HEK293 (cell line): ENCODE results near the gene FAM120C.

Experiments
- CTCF ChIA-PET: fragments of 350-600 bp; formaldehyde crosslinking; extraction: SDS; loops from one replicate; lab custom pipeline; 2021; ENCODE audit warnings: antibody characterized with exemption; lab: Yijun Ruan, JAX
- POLR2A ChIA-PET: fragments of 300-600 bp; formaldehyde crosslinking; extraction: SDS; loops from one replicate; lab custom pipeline; 2020; ENCODE audit warnings: antibody characterized with exemption, inconsistent platforms; lab: Yijun Ruan, JAX
- H3K27ac ChIP-seq: fragments of 200-500 bp; sonication (Bioruptor generic); 2 replicates; pipeline ENCODE4 v1.5.1; 2014; ENCODE audit warnings: low read depth, low read length, control low read depth, inconsistent platforms; ENCODE audit errors: extremely low read depth
- H3K36me3 ChIP-seq, 2 experiments: fragments of 200-500 bp in 1 of 2; sonication (Bioruptor generic) in 1 of 2; 1 replicate in 1 of 2; 2 replicates in 1 of 2; pipeline ENCODE4 v1.5.1; 2014 to 2017; ENCODE audit warnings: inconsistent platforms in 2 of 2, low read length in 2 of 2; ENCODE audit not compliant: control insufficient read depth in 2 of 2, insufficient read depth in 1 of 2
- H3K4me1 ChIP-seq: fragments of 200-500 bp; sonication (Bioruptor generic); 2 replicates; pipeline ENCODE4 v1.5.1; 2014; ENCODE audit warnings: mild to moderate bottlenecking, low read length, inconsistent platforms; ENCODE audit not compliant: control insufficient read depth, insufficient read depth
- H3K4me3 ChIP-seq: 2 replicates; pipeline ENCODE4 v1.5.1; 2011; ENCODE audit warnings: low read depth, mild to moderate bottlenecking, control low read depth, low read length, moderate library complexity
- H3K9me3 ChIP-seq: fragments of 200-500 bp; sonication (Bioruptor generic); 2 replicates; pipeline ENCODE4 v1.5.1; 2014; ENCODE audit warnings: low read depth, low read length, inconsistent platforms; ENCODE audit not compliant: control insufficient read depth, insufficient read depth
- BCL11B ChIP-seq: fragments of 450-650 bp; formaldehyde crosslinking; IDR thresholded peaks from 2 replicates; pipeline ENCODE4 v1.5.1; 2016; ENCODE audit warnings: low read depth, missing biosample characterization, missing genetic modification characterization
- PRDM1 ChIP-seq: fragments of 450-650 bp; formaldehyde crosslinking; IDR thresholded peaks from 2 replicates; pipeline ENCODE4; 2016; ENCODE audit warnings: missing biosample characterization, missing genetic modification characterization
- SP2 ChIP-seq: fragments of 450-650 bp; formaldehyde crosslinking; IDR thresholded peaks from 2 replicates; pipeline ENCODE4 v1.5.1; 2016; ENCODE audit warnings: missing biosample characterization, missing genetic modification characterization
- ZBTB7A ChIP-seq: fragments of 450-650 bp; formaldehyde crosslinking; IDR thresholded peaks from 2 replicates; pipeline ENCODE4 v1.5.1; 2016; ENCODE audit warnings: low read depth, missing biosample characterization, missing genetic modification characterization
- ZNF10 ChIP-seq: fragments of 450-650 bp; formaldehyde crosslinking; IDR thresholded peaks from 2 replicates; pipeline ENCODE4 v1.5.1; 2017; ENCODE audit warnings: missing biosample characterization, missing genetic modification characterization
- ZNF184 ChIP-seq: fragments of 450-650 bp; IDR thresholded peaks from 2 replicates; pipeline ENCODE4 v1.5.1; 2018; ENCODE audit warnings: missing biosample characterization, mild to moderate bottlenecking, missing genetic modification characterization
- ZNF24 ChIP-seq: fragments of 450-650 bp; formaldehyde crosslinking; IDR thresholded peaks from 2 replicates; pipeline ENCODE4 v1.5.1; 2016; ENCODE audit warnings: missing biosample characterization, missing genetic modification characterization
- ZNF324 ChIP-seq: fragments of 450-650 bp; formaldehyde crosslinking; IDR thresholded peaks from 2 replicates; pipeline ENCODE4 v1.5.1; 2016; ENCODE audit warnings: missing biosample characterization, missing genetic modification characterization
- ZNF404 ChIP-seq: fragments of 450-650 bp; formaldehyde crosslinking; IDR thresholded peaks from 2 replicates; pipeline ENCODE4 v1.5.1; 2017; ENCODE audit warnings: missing biosample characterization, missing genetic modification characterization
- ZNF600 ChIP-seq: fragments of 450-650 bp; formaldehyde crosslinking; IDR thresholded peaks from 2 replicates; pipeline ENCODE4 v1.5.1; 2016; ENCODE audit warnings: missing biosample characterization, missing genetic modification characterization
- ZNF624 ChIP-seq: fragments of 450-650 bp; formaldehyde crosslinking; IDR thresholded peaks from 2 replicates; pipeline ENCODE4 v1.5.1; 2017; ENCODE audit warnings: missing biosample characterization, missing genetic modification characterization
- TF ChIP-seq, protein P1 (sequence below): fragments of 450-650 bp; formaldehyde crosslinking; IDR thresholded peaks from 2 replicates; pipeline ENCODE4 v1.5.1; 2016; ENCODE audit warnings: missing biosample characterization, missing genetic modification characterization
- TF ChIP-seq, protein P2 (sequence below): fragments of 450-650 bp; formaldehyde crosslinking; IDR thresholded peaks from 2 replicates; pipeline ENCODE4 v1.5.1; 2016; ENCODE audit warnings: missing biosample characterization, missing genetic modification characterization

The FAM120C gene

DNA sequence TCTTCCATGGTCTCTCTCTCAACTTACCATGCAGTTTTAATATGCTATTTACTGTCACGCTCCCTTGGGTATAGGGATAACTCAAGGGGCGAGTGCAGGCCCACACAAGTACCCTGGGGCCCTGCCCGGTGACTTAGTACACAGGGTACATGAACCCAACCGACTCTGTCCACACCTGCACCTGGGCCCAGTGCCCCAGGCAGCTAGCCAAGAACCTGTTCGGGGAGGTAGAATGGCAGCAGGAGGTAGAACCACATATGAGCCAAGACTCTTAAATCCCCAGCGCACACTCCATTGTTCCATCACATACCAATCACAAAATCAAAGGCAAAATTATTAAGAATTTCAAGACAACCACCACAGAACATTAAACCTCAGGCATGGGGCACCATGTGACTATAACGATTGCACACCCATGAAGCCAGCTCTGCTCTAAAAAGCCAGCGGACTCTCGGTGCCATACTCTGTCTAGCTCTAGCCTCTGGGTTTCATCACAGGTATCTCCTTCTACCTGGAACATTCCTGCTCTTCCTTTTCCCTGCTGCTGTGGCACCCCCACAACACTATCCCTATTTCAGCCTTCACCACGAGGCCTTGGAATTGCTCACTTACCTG lies 153.4 kb downstream of the FAM120C start:
- Histone ChIP-seq H3K4me1 (no peaks in the 10 kb centered on the region), H3K4me3 (no peak overlapping the region), H3K36me3 (peaks cover 34 to 83% of the 10 kb centered on the region in 2 experiments), H3K27ac (no peak overlapping the region), H3K9me3 (no peaks in the 10 kb centered on the region)
- no peak for TF ChIP-seq ZNF10 (tag by site-specific recombination)
- no peak for TF ChIP-seq BCL11B (tag by site-specific recombination)
- TF ChIP-seq ZNF324 (tag by site-specific recombination): no peak
- TF ChIP-seq, protein P1, sequence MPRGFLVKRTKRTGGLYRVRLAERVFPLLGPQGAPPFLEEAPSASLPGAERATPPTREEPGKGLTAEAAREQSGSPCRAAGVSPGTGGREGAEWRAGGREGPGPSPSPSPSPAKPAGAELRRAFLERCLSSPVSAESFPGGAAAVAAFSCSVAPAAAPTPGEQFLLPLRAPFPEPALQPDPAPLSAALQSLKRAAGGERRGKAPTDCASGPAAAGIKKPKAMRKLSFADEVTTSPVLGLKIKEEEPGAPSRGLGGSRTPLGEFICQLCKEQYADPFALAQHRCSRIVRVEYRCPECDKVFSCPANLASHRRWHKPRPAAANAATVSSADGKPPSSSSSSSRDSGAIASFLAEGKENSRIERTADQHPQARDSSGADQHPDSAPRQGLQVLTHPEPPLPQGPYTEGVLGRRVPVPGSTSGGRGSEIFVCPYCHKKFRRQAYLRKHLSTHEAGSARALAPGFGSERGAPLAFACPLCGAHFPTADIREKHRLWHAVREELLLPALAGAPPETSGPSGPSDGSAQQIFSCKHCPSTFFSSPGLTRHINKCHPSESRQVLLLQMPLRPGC (tag by site-specific recombination): no peak
- TF ChIP-seq ZNF600: no peak
- TF ChIP-seq ZBTB7A (tag by site-specific recombination): no peak
- TF ChIP-seq ZNF24 (tag by site-specific recombination): no peak
- no peak for TF ChIP-seq SP2 (tag by site-specific recombination)
- POLR2A ChIA-PET: interaction anchor here (1.2 kb wide), 1 partner anchor 15 kb away, joined by 3 read pairs; the partner anchor contains the start of gene PHF8
- CTCF ChIA-PET: no interaction called here

DNA sequence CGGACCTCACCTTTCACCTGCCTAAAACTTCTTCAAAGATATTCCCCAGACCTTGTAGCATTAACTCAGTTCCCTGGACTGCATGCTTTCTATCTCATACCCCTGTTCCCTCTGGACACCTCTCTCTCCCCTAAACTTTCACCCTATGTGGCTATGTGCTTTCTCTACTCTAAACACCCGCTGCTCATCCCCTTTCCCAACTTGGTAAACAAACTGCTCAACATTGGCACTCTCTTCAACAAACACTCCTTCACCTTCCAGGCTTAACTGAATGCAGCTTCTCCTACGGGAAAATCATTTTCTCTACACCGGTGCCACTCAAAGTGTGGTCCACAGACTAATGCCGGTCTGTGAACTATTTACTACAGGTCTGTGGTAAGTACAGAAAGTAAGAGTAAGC lies 158.7 kb downstream of the FAM120C start:
- ChIA-PET CTCF (no interaction called here), POLR2A (no interaction called here)
- Histone ChIP-seq H3K4me3 (no peak overlapping the region), H3K9me3 (no peaks in the 10 kb centered on the region), H3K36me3 (peaks cover 31 to 68% of the 10 kb centered on the region in 2 experiments), H3K27ac (no peak overlapping the region), H3K4me1 (no peaks in the 10 kb centered on the region)
- TF ChIP-seq, protein P2, sequence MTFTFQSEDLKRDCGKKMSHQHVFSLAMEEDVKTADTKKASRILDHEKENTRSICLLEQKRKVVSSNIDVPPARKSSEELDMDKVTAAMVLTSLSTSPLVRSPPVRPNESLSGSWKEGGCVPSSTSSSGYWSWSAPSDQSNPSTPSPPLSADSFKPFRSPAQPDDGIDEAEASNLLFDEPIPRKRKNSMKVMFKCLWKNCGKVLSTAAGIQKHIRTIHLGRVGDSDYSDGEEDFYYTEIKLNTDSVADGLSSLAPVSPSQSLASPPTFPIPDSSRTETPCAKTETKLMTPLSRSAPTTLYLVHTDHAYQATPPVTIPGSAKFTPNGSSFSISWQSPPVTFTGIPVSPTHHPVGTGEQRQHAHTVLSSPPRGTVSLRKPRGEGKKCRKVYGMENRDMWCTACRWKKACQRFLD: no peak
- TF ChIP-seq ZNF184 (no peak), PRDM1 (tag by site-specific recombination) (peak; percentile 60; the same call in 1 of the 2 replicates), ZNF404 (tag by site-specific recombination) (no peak), ZNF624 (no peak)
